GM18502 (cell line): Measurements from ENCODE around the gene TUBA1C.
"Not testable (repeated sequence)": the region's sequence is repeated elsewhere in the genome, so short reads cannot be mapped to it uniquely, and the experiment has no call there.

Source experiments
- ATAC-seq: cut with Tn5 transposase; IDR thresholded peaks from one replicate; pipeline ENCODE4 v1.9.1; 2021; ENCODE audit warnings: mild to moderate bottlenecking; ENCODE audit not compliant: unreplicated experiment, poor library complexity

TUBA1C gene

DNA sequence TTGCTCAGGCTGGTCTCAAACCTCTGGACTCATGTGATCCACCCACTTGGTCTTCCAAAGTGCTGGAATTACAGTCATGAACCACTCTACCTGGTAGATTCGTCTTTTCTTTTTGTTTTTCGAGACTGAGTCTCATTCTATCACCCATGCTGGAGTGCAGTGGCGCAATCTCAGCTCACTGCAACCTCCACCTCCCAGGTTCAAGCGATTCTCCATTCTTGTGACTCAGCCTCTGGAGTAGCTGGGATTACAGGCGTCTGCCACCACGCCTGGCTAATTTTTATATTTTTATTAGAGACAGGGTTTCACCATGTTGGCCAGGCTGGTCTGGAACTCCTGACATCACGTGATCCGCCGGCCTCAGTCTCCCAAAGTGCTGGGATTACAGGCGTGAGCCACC is 9.4 kb upstream of the TUBA1C start:
- ATAC-seq = not testable (repeated sequence)

DNA sequence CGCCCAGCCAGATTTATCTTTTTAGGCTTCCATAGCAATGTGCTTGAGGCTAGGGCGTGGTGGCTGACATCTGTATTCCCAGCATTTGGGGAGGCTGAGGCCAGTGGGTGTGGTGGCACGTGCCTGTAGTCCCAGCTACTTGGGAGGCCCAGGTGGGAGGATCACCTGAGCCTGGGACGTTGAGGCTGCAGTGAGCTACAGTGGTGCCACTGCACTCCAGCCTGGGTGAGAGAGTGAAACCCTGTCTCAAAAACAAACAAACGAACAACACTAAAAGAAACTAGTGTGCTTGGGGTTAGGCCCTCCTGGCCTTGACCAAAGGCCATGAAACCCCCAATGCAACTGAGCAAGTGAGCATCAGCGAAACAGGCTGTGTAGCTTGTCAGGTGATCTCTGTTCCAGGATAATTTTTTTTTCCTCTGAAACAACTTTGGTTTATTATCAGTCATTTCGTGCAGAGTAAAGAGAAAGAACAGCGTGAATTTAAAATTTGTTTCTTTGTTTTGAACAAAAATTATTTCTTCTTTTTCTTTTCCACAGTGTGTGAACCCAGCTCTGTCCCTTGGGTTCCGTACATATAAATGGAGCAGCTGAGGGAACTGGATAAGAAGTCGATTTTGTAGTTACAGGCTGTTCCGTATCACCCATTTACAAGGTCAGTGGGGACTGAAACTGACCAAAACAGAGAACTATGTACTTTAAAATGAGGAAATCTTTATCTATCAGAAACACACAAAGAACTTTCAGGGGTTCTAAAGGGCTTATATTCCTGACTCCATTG is 8.8 kb upstream of the TUBA1C start:
- no peak for ATAC-seq

DNA sequence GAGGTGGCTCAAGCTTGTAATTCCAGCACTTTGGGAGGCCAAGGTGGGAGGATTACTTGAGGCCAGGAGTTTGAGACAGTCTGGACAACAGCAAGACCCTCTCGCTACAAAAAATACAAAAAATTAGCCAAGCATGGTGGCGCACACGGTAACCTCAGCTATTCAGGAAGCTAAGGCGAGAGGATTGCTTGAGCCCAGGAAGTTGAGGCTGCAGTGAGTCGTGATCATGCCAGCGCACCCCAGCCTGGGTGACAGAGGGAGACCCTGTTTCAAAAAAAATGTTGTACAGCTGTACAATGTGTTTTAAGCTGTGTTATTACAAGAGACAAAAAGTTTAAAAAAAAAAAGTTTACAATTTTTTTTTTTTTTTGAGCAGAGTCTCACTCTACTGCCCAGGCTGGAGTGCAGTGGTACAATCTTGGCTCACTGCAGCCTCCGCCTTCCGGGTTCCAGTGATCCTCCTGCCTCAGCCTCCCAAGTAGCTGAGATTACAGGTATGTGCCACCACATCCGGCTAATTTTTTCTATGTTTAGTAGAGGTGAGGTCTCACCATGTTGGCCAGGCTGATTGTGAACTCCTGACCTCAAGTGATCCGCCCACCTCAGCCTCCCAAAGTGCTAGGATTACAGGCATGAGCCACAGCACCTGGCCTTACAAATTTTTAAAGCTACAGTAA is 7.2 kb upstream of the TUBA1C start:
- ATAC-seq = not testable (repeated sequence)

DNA sequence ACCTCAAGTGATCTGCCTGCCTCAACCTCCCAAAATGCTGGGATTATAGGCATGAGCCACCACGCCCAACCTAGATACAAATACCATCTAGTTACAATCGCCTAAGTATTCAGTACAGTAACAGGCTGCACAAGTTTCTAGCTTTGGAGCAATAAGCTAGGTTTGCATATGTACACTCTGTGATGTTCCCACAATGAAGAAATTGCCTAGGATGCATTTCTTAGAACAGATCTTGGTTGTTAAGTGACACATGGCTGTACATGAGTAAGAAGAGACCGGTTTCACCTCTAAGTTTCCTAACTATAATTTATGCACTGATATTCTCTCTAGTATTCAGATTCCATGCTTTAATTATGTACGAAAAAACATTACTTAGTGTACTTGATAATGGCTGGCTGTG is 5.4 kb upstream of the TUBA1C start:
- no peak for ATAC-seq

DNA sequence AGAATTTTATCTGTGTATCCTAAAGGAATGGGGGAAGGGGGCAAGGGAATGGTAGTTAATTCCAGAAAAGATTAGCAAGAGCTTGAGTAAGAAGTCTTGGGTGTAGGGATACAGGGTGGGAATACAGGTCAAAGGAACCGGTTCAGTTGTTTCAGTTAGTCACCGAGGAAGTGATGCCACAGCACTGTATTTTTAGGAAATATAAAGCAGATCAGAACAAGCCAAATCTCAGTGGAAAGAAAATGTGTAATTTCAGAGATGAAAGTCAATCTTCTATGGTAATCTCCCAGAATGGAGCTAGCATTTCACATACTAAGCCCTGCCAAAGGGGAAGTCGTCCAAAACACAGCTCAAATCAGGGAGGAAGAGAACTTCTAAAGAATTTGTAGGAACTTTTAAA is 4.7 kb upstream of the TUBA1C start:
- no peak for ATAC-seq

DNA sequence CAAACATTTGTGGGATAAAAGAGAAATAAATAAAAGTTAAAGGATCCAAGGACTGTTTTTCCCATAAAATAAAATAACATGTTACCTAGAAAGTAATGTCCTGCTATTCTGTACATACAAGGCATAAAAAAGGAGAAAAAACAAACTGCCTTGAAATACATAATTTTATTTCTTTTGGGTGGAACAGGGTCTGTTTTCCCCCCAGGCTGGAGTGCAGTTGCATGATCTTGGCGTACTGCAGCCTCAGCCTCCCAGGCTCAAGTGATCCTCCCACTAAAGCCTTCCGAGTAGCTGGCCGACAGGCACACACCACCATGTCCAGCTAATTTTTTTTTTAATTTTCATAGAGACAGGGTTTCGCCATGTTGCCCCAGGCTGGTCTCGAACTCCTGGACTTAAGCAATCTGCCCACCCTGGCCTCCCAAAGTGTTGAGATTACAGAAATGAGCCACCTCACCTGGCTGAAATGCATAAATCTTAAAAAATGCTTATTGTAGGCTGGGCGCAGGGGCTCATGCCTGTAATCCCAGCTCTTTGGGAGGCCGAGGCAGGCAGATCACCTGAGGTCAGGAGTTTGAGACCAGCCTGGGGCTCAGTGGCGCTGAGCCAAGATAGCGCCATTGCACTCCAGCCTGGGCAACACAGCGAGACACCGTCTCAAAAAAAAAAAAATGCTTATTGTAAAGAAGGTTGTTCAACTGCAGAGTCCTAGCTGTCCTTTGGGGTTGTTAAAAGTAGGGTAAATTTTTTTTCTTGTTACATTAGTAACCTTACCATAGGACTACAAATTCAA is 4.1 kb upstream of the TUBA1C start:
- ATAC-seq = no peak

DNA sequence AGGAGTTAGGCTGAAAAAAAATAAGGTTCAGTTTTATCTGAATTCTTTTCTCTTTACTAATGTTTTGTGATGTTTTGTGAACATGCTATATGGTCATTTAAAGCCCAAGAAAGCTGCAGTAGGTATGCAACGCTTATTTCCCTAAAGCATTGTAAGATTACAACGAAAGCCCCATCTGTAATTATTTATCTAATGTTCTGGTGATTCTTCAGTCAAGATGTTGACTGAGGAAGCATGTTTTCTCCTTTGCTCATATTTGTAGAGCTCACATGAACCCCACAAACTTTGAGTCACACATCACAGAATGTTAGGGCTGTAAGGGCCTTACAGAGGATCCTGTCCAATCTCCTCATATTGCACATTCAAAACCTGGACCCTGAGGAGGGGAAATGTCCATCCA is 3.2 kb upstream of the TUBA1C start:
- no peak for ATAC-seq

DNA sequence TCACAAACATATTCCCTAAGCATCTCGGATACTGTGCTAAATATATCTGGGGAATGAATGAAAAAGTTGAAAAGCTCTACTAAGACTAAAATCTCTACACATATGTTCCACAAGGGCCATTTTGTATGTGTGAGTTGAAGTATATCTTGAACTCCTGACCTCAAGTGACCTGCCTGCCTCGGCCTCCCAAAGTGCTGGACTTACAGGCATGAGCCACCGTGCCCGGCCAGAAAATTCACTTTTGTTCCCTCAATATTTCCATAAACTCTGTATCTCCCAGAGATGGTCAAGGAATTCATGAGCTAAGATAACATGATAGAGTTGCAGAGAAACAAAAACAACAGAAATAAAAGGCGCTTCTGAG is 1.5 kb upstream of the TUBA1C start:
- ATAC-seq = no peak

DNA sequence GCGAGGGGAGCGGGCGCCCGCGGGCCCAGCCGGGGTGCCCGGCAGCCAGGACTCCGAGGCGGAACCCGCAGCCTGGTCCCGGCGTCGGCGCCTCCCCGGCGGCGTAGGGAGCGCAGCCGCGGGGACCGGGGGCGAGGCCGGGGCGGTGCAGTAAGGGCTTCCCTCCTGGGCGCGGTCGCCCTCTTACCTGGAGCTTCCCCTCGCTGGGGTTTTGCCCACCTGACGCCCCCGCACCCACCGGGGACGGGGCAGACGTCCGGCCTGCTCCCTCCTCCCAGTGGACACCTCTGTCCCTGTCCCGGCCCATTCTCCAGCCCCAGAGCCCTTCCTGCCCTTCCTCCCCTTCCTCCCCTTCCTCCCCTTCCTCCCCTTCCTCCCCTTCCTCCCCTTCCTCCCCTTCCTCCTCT is 413 bp upstream of the TUBA1C start:
- peak; percentile 31 for ATAC-seq

DNA sequence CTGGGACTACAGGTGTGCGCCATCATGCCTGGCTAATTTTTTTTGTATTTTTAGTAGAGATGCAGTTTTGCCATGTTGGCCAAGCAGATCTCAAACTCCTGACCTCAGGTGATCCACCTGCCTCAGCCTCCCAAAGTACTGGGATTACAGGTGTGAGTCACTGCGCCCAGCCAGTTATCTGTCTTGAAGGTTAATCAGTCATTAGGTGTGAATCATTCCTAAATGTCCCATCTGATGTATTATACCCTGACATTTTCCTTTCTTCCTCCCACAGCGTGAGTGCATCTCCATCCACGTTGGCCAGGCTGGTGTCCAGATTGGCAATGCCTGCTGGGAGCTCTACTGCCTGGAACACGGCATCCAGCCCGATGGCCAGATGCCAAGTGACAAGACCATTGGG is 4.3 kb downstream of the TUBA1C start:
- not testable (repeated sequence) for ATAC-seq

DNA sequence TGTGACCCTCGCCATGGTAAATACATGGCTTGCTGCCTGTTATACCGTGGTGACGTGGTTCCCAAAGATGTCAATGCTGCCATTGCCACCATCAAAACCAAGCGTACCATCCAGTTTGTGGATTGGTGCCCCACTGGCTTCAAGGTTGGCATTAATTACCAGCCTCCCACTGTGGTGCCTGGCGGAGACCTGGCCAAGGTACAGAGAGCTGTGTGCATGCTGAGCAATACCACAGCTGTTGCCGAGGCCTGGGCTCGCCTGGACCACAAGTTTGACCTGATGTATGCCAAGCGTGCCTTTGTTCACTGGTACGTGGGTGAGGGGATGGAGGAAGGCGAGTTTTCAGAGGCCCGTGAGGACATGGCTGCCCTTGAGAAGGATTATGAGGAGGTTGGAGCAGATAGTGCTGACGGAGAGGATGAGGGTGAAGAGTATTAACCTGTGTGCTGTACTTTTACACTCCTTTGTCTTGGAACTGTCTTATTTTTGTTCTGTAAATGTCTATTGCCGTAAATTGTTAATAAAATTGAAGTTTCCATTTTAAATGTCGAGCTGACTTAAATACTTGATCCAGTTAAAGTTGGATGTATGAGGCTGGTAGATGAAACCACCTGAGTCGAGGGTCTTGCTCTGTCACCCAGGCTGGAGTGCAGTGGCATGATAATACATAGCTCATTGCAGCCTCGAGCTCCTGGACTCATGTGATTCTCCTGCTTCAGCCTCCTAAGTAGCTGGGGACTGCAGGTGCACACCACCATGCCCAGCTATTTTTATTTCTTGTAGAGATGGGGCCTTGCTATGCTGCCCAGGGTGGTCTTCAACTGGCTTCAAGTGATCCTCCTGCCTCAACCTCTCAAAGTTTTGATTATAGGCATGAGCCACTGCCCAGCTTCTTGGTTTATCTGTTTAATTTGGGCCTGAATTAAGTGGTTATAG is 8.2 kb downstream of the TUBA1C start:
- ATAC-seq = no peak

DNA sequence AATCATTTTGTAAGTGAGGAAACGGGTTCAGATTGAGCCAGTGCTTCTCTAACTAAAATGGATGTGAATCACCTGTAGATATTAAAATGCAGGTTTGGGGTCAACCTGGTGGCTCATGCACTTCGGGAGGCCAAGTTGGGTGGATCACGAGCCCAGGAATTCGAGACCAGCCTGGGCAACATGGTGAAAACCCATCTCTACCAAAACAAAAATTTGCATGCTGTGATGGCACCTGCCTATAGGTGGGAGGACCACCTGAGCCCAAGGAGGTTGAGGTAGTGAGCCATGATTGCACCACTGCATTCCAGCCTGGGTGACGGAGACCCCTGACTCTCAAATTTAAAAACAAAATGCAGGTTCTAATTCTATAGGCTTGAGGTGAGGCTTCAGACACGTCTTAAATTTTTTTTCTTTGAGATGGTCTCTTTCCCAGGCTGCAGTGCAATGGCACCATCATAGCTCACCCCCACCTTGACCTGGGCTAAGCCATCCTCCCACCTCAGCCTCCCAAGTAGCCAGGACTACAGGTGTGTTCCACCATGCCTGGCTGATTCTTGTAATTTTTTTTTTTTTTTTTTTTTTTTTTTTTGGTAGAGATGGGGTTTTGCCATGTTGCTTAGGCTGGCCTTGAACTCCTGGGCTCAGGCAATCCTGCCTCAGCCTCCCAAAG is 9.0 kb downstream of the TUBA1C start:
- ATAC-seq = no peak

DNA sequence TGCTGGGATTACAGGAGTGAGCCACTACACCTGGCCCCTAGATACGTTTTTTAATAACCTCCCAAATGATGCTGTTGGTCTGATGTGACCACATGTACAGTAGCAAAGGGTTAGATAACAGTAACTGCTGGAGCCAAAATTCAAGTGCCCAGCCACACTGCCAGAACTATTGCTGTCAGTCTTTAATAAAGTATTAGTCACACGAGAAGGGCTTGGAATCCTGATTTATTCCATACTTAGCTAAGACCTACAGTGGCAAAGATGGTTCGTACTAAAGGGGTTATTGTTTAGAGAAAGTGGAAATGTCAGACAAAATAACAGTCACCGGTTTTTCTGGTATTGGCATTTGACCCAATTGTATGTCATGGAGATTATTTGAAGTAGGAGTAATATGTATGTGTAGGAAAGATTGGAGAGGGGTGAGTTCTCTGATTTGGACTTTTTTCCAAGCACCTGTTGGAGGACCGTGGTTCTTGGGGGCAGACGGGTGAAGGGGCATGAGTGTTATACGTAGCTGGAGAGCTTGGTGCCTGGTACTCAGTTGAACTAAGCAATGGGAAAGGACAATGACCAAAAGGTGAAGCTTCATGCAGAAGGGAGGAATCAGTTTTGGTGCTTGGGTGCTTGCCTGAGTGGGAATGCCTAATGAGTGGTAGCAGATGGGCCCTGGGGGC is 9.7 kb downstream of the TUBA1C start:
- ATAC-seq = no peak

DNA sequence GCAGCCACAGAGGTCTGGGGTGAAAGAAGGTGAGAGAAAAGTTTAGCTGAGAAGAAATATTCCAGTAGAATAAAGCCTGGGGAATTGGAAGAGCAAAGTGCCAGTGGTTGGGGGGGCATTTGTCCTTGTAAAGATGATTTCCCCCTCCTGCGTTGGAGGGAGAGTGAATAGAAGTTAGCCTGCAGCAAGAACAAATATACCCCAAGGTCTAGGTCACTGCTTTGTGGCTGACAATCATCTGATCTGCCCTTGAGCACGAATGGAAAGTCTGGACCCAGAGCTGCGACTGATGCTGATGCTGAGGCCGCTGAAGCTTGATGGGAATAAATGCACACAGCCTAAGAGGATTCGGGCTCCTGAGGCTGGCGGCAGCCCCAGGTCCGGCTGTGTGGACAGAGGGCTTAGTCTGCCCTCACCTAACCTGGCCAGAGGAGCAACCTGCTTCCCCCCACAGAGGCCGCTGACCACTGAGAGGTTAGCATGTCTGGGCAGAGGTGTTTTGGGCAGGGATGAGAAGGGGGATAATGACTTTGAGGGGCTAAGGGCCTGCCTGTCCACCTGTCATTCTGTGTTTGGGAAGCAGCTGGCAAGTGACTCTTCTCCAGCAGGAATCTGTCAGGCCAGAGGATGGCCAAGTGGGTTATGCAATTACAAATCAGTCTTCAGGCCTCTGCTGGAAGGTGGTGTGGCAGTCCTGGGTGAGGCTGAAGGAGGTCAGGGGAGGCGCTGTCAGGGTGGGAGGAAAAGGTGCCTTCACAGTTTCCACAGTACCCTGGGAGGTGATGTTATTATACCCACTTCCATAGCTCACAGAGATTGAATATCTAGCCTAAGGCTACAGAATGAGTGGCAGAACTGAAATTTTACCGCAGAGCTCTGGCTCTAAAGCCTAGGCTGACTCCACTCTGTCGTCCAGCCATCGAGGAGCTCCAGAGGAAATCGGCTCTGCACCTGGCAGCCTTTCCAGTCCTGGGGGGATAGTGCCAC is 11.7 kb downstream of the TUBA1C start:
- ATAC-seq = no peak

DNA sequence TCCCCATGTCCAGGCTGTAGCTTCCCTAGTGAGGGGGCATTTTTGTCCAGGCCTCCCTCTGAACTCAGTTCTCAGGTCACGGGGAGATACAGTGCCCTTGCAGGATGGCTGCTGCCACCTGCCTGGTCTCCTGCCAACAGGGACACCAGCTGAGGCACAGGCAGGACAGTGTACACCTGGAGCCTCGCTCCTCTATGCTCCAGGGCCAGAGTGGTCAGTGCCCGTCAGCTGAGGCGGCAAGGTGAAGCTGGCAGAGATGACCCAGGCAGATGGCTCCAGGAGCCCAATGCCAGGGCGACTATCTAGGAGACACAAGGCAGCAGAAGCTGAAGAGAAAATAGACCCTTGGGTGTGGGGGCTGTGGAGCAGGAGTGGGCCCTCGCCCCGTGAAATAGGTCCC is 12.6 kb downstream of the TUBA1C start:
- no peak for ATAC-seq

DNA sequence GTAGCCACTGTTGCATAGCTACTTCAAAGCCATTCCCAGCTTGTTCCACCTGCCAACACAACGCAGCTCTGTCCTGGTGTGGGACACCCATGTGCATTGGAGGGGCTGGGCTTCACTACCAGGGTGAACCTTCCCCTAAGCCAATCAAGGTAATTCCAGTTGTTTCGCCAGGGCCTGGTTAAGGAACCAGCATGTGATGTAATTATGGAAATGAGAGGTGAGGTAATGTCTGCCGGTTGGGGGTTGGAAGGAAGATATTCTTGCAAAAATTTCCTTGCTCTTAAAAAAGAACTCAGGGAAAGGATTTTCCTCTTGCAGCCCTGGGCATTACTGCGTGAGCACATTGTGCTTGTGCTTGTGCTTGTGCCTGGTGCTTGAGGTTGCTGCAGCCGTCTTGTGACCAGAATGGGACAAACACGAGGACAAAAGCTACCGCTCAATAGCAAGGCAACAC is 14.9 kb downstream of the TUBA1C start:
- ATAC-seq = no peak

DNA sequence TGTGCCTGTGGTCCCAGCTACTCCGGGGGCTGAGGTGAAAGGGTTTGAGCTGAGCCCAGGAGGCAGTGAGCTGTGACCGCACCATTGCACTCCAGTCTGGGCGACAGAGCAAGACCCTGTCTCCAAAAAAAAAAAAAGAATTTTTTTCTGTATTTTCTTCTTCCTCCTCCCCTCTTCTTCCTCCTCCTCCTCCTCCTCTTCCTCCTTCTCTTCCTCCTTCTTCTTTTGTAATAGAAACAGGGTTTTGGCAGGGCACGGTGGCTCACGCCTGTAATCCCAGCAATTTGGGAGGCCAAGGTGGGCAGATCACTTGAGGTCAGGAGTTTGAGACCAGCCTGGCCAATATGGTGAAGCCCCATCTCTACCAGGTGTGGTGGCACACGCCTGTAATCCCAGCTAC is 15.7 kb downstream of the TUBA1C start:
- ATAC-seq = not testable (repeated sequence)

DNA sequence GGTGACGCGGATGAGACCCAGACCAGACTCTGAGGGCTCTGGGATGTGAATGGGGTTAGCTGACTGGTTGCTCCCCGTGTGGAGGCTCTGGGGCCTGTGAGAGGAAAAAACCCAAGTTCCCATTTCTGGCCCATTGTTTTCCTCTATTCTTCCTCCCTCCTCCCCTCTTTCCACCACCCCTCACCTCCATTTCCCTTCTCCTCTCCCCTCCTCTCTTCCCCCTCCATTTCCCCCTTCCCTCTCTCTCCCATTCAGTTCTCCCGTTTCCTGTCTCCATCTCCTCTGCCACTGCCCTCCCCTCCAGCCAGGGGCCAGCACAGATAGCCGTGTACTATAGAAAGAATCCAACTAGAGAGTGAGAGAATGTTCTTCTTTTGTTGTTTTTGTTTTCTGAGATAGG is 17.4 kb downstream of the TUBA1C start:
- no peak for ATAC-seq
